NCI-H1092 (cell line): ENCODE data around the gene OR5K2.

ENCODE experiments used
- DNase-seq: peaks from one replicate; lab custom pipeline; 2025; lab: John Stamatoyannopoulos, UW

Gene OR5K2

GRCh38 chr3:98522544-98523281 lies 25.2 kb downstream of the OR5K2 start, which contains the start of gene CLDND1:
Gene CLDND1, minus strand, starts transcription at chr3:98522902. Its CDS starts 1,478 bp downstream, at chr3:98521424.
- DNase-seq: peak; percentile 90

- DNase-seq: no peak
Observed at GRCh38 chr3:98525494-98525893, 28.0 kb downstream of the OR5K2 start.

GRCh38 chr3:98528474-98529346 lies 31.2 kb downstream of the OR5K2 start:
- no peak for DNase-seq

- DNase-seq: no peak
Observed at GRCh38 chr3:98529856-98530459, 32.5 kb downstream of the OR5K2 start.

- no peak for DNase-seq
Observed at GRCh38 chr3:98530676-98531075, 33.2 kb downstream of the OR5K2 start.

- DNase-seq: no peak
Observed at GRCh38 chr3:98531622-98532274, 34.3 kb downstream of the OR5K2 start, which contains the start of gene GPR15. Gene GPR15, plus strand, starts transcription at chr3:98531978. Its CDS starts 56 bp downstream, at chr3:98532034.

- no peak for DNase-seq
Observed at GRCh38 chr3:98532275-98532637, 34.8 kb downstream of the OR5K2 start.

GRCh38 chr3:98532709-98533571 lies 35.5 kb downstream of the OR5K2 start:
- DNase-seq: no peak

- DNase-seq: no peak
Observed at GRCh38 chr3:98534168-98534567, 36.7 kb downstream of the OR5K2 start.

GRCh38 chr3:98534734-98535133 lies 37.3 kb downstream of the OR5K2 start:
- no peak for DNase-seq

- no peak for DNase-seq
Observed at GRCh38 chr3:98536456-98537017, 39.1 kb downstream of the OR5K2 start.

GRCh38 chr3:98540346-98540745 lies 42.9 kb downstream of the OR5K2 start:
- no peak for DNase-seq

- DNase-seq: no peak
Observed at GRCh38 chr3:98541695-98542094, 44.2 kb downstream of the OR5K2 start.

GRCh38 chr3:98542623-98543022 lies 45.1 kb downstream of the OR5K2 start:
- no peak for DNase-seq

GRCh38 chr3:98545940-98546339 lies 48.5 kb downstream of the OR5K2 start:
- DNase-seq: no peak
